K562 (cell line): ENCODE results near the gene ADAMTS6. TPM values are rescaled to one million over a fixed set of nuclear protein-coding genes. Genes with fewer than 3 reads are reported as not detected.

Source experiments
- ARID1B ChIP-seq: fragments of 450-650 bp; IDR thresholded peaks from 2 replicates; pipeline ENCODE4 v1.6.1; 2016; ENCODE audit warnings: antibody characterized with exemption, mild to moderate bottlenecking, inconsistent platforms
- BCL6 ChIP-seq: fragments of 250-450 bp; sonication (Bioruptor Pico); IDR thresholded peaks from 2 replicates; pipeline ENCODE4 v1.4.0; 2020
- CREM ChIP-seq: IDR thresholded peaks from 2 replicates; pipeline ENCODE4 v1.6.1; 2014; ENCODE audit warnings: antibody characterized with exemption, low read depth
- ETV1 ChIP-seq: fragments of 450-650 bp; conservative IDR thresholded peaks from 2 replicates; pipeline ENCODE4 v1.6.1; 2016; ENCODE audit warnings: missing genetic modification characterization, control low read depth, low read depth, missing compliant biosample characterization
- GATA2 ChIP-seq: sonication (generic); formaldehyde crosslinking; IDR thresholded peaks from 2 replicates; pipeline ENCODE4 v1.4.0; 2020; ENCODE audit warnings: mild to moderate bottlenecking, missing genetic modification reagents
- GTF2E2 ChIP-seq: fragments of 200-800 bp; sonication (Bioruptor generic); IDR thresholded peaks from 2 replicates; pipeline ENCODE4 v1.6.1; 2016; ENCODE audit warnings: missing genetic modification characterization, missing compliant biosample characterization
- HLTF ChIP-seq: fragments of 450-650 bp; IDR thresholded peaks from 2 replicates; pipeline ENCODE4 v1.6.1; 2016
- KLF6 ChIP-seq: fragments of 250-450 bp; sonication (Bioruptor Pico); IDR thresholded peaks from 2 replicates; pipeline ENCODE4 v1.4.0; 2020; ENCODE audit warnings: mild to moderate bottlenecking, moderate library complexity, borderline replicate concordance
- NR2C2 ChIP-seq, 2 experiments: fragments of 200-800 bp in 1 of 2; sonication (Bioruptor generic) in 1 of 2; sonication (generic) in 1 of 2; formaldehyde crosslinking in 1 of 2; IDR thresholded peaks; 2 replicates each; pipeline versions ENCODE4 v1.6.1 to v1.8.0; 2016 to 2022; ENCODE audit warnings: mild to moderate bottlenecking in 1 of 2, missing compliant biosample characterization in 1 of 2, missing genetic modification characterization in 1 of 2, missing genetic modification reagents in 1 of 2
- PCBP2 ChIP-seq: fragments of 200-400 bp; formaldehyde crosslinking; IDR thresholded peaks from 2 replicates; pipeline ENCODE4 v1.6.1; 2018; ENCODE audit warnings: low read length, low read depth, mild to moderate bottlenecking, moderate library complexity; ENCODE audit not compliant: poor library complexity, severe bottlenecking
- PTTG1 ChIP-seq: fragments of 450-650 bp; IDR thresholded peaks from 2 replicates; pipeline ENCODE4 v1.6.1; 2016; ENCODE audit warnings: low read depth, mild to moderate bottlenecking, missing genetic modification characterization, missing compliant biosample characterization
- SRSF9 ChIP-seq: fragments of 200-400 bp; formaldehyde crosslinking; IDR thresholded peaks from 2 replicates; pipeline ENCODE4 v1.6.1; 2017; ENCODE audit warnings: low read depth, low read length, borderline replicate concordance
- TOE1 ChIP-seq, 2 experiments: fragments of 450-650 bp in 1 of 2; sonication (generic) in 1 of 2; formaldehyde crosslinking in 1 of 2; IDR thresholded peaks; 2 replicates each; pipeline versions ENCODE4 v1.7.1 to v1.8.0; 2016 to 2022; ENCODE audit warnings: borderline replicate concordance in 2 of 2, mild to moderate bottlenecking in 2 of 2, antibody characterized with exemption in 1 of 2, inconsistent platforms in 1 of 2, low read depth in 1 of 2, missing genetic modification reagents in 1 of 2, moderate library complexity in 1 of 2
- TRIM28 ChIP-seq: fragments of 450-650 bp; IDR thresholded peaks from 2 replicates; pipeline ENCODE4 v1.6.1; 2017
- ZNF282 ChIP-seq: sonication (generic); formaldehyde crosslinking; IDR thresholded peaks from 2 replicates; pipeline ENCODE4 v1.8.1; 2023; ENCODE audit warnings: missing genetic modification reagents
- ZNF449 ChIP-seq: fragments of 250-450 bp; sonication (Bioruptor Pico); IDR thresholded peaks from 2 replicates; pipeline ENCODE4 v1.8.0; 2022; ENCODE audit warnings: moderate library complexity, mild to moderate bottlenecking, inconsistent platforms
- ZNF584 ChIP-seq: fragments of 200-800 bp; sonication (Bioruptor generic); IDR thresholded peaks from 2 replicates; pipeline ENCODE4 v1.6.1; 2016; ENCODE audit warnings: low read depth, mild to moderate bottlenecking, missing genetic modification characterization, missing compliant biosample characterization
- ZNF589 ChIP-seq: fragments of 200-800 bp; sonication (Bioruptor generic); IDR thresholded peaks from 2 replicates; pipeline ENCODE4 v1.6.1; 2016; ENCODE audit warnings: low read depth, missing genetic modification characterization, missing compliant biosample characterization
- ZNF766 ChIP-seq: fragments of 200-800 bp; sonication (Bioruptor generic); conservative IDR thresholded peaks from 2 replicates; pipeline ENCODE4 v1.6.1; 2016; ENCODE audit warnings: missing genetic modification characterization, missing compliant biosample characterization
- polyA plus RNA-seq, 8 experiments: library from polyadenylated mRNA; depleted of rRNA in 4 of 8; stranded (reverse) in 5 of 8; unstranded in 3 of 8; fragments of >200 nt; fragmentation: Nextera tagmentation in 2 of 8; fragmentation: Illumina TruSeq in 1 of 8; extraction: Ambion mirVana in 2 of 8; extraction: Trizol in 1 of 8; gene quantifications; 2 replicates each; pipeline versions ENCODE4 v1.2.1 to v1.2.3, GENCODE V29; 2011 to 2014; ENCODE audit warnings: inconsistent platforms in 1 of 8, missing spikeins in 1 of 8
- total RNA-seq, 7 experiments: library from RNA; depleted of rRNA in 6 of 7; stranded (reverse); fragments of >200 nt in 6 of 7; fragmentation: Illumina TruSeq in 2 of 7; extraction: Trizol in 2 of 7; gene quantifications; 2 replicates each; pipeline versions ENCODE4 v1.2.1 to v1.2.3, GENCODE V29; 2011 to 2021; ENCODE audit warnings: low replicate concordance in 1 of 7
- TF ChIP-seq, protein P1 (sequence below): fragments of 450-650 bp; conservative IDR thresholded peaks from 2 replicates; pipeline ENCODE4 v1.6.1; 2016; ENCODE audit warnings: missing genetic modification characterization, low read depth, mild to moderate bottlenecking, control low read depth, missing compliant biosample characterization
- TF ChIP-seq, protein P2 (sequence below), 2 experiments: IDR thresholded peaks; 2 replicates each; pipeline ENCODE4 v1.6.1; 2011; ENCODE audit warnings: borderline replicate concordance in 1 of 2, control low read depth in 1 of 2, low read depth in 1 of 2, low read length in 1 of 2, mild to moderate bottlenecking in 1 of 2, mixed read lengths in 1 of 2, moderate library complexity in 1 of 2; ENCODE audit not compliant: insufficient read depth in 1 of 2, insufficient read length in 1 of 2, poor library complexity in 1 of 2, severe bottlenecking in 1 of 2; ENCODE audit errors: extremely low read depth in 1 of 2
- TF ChIP-seq, protein P3 (sequence below): IDR thresholded peaks from 3 replicates; pipeline ENCODE4 v1.6.1; 2011; ENCODE audit warnings: borderline replicate concordance, mild to moderate bottlenecking; ENCODE audit not compliant: insufficient read length, insufficient read depth

Gene ADAMTS6
- total and polyA plus RNA-seq, 9 of the 15 experiments (the other 6 are each of a cell fraction or from before 2014, with no cell fraction given), result 0.57 to 5.3 (median 1.5) TPM

- TF ChIP-seq GTF2E2 (tag) (0 out of 2 replicates have a peak, but pooled peaks have one; percentile 55), HLTF (no peak), TRIM28 (no peak), PCBP2 (no peak), NR2C2 (CRISPR knock-in tag; IDR thresholded peaks at IDR 0.05) (peak; percentile 72; the same call in 1 of the 2 replicates), NR2C2 (tag; IDR thresholded peaks at IDR 0.05) (no peak; the same call in 1 of the 2 replicates), ZNF449 (CRISPR knock-in tag) (no peak), ETV1 (tag) (0 out of 2 replicates have a peak, but pooled peaks have one; percentile 9), ZNF282 (no peak), ZNF589 (CRISPR knock-in tag) (peak; percentile 94), SRSF9 (no peak), TOE1 (IDR thresholded peaks at IDR 0.05; ENCODE audit: borderline replicate concordance) (peak; percentile 61; the same call in 1 of the 2 replicates), TOE1 (CRISPR knock-in tag; IDR thresholded peaks at IDR 0.05; ENCODE audit: borderline replicate concordance, low read depth) (no peak), PTTG1 (tag) (no peak), ARID1B (peak; percentile 78), KLF6 (CRISPR knock-in tag) (no peak; the same call in 1 of the 2 replicates), ZNF584 (CRISPR knock-in tag) (peak; percentile 91), ZNF766 (CRISPR knock-in tag) (peak; percentile 70), CREM (peak; percentile 50), BCL6 (no peak), GATA2 (CRISPR knock-in tag) (no peak)
- TF ChIP-seq, protein P1, sequence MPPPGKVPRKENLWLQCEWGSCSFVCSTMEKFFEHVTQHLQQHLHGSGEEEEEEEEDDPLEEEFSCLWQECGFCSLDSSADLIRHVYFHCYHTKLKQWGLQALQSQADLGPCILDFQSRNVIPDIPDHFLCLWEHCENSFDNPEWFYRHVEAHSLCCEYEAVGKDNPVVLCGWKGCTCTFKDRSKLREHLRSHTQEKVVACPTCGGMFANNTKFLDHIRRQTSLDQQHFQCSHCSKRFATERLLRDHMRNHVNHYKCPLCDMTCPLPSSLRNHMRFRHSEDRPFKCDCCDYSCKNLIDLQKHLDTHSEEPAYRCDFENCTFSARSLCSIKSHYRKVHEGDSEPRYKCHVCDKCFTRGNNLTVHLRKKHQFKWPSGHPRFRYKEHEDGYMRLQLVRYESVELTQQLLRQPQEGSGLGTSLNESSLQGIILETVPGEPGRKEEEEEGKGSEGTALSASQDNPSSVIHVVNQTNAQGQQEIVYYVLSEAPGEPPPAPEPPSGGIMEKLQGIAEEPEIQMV (tag), result no peak
- TF ChIP-seq, protein P2, sequence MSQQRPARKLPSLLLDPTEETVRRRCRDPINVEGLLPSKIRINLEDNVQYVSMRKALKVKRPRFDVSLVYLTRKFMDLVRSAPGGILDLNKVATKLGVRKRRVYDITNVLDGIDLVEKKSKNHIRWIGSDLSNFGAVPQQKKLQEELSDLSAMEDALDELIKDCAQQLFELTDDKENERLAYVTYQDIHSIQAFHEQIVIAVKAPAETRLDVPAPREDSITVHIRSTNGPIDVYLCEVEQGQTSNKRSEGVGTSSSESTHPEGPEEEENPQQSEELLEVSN (IDR thresholded peaks at IDR 0.05; ENCODE audit: borderline replicate concordance in 1 of 2, extremely low read depth in 1 of 2, insufficient read depth in 1 of 2, insufficient read length in 1 of 2, low read depth in 1 of 2, low read length in 1 of 2, poor library complexity in 1 of 2, severe bottlenecking in 1 of 2), result peak; percentile 45 to 64
- TF ChIP-seq, protein P3, sequence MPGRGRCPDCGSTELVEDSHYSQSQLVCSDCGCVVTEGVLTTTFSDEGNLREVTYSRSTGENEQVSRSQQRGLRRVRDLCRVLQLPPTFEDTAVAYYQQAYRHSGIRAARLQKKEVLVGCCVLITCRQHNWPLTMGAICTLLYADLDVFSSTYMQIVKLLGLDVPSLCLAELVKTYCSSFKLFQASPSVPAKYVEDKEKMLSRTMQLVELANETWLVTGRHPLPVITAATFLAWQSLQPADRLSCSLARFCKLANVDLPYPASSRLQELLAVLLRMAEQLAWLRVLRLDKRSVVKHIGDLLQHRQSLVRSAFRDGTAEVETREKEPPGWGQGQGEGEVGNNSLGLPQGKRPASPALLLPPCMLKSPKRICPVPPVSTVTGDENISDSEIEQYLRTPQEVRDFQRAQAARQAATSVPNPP, result no peak
Observed at GRCh38 chr5:65121880-65122436, 359.8 kb downstream of the ADAMTS6 start (continued).
